ENCODE measurements around the gene CHD9NB. TPM values are rescaled to one million over a fixed set of nuclear protein-coding genes. Genes with fewer than 3 reads are reported as not detected.

CHD9NB gene
- total and polyA plus RNA-seq, 4 donors: 2.5 to 25.7 (median 2.9) TPM

- 98% methylated on average over 5 of the region's 6 CpGs for WGBS (ENCODE audit: insufficient coverage)
- no peaks in the 10 kb centered on the region for H3K9me3 ChIP-seq (ENCODE audit: control insufficient read depth, insufficient read depth, low read length)
- H3K27me3 ChIP-seq (ENCODE audit: control insufficient read depth, insufficient read depth, low read length): no peaks in the 10 kb centered on the region
- H3K27ac ChIP-seq (ENCODE audit: low read depth, low read length): no peak overlapping the region
- no peaks in the 10 kb centered on the region for H3K36me3 ChIP-seq (ENCODE audit: control insufficient read depth, insufficient read depth, low read length)
- H3K4me3 ChIP-seq (ENCODE audit: low read depth, low read length): no peak overlapping the region
- H3K4me1 ChIP-seq (ENCODE audit: control insufficient read depth, insufficient read depth, low read length): no peaks in the 10 kb centered on the region
- DNase-seq (ENCODE audit: low read depth in 4 of 6, low spot score in 6 of 6): no peak
These were observed 16.6 kb downstream of the CHD9NB start for GRCh38 chr16:53036066-53036465.

GRCh38 chr16:53035176-53035942 is 17.3 kb downstream of the CHD9NB start:
- no peak for DNase-seq (ENCODE audit: low read depth in 4 of 6, low spot score in 6 of 6)
- no peak overlapping the region for H3K27ac ChIP-seq (ENCODE audit: low read depth, low read length)
- no peaks in the 10 kb centered on the region for H3K27me3 ChIP-seq (ENCODE audit: control insufficient read depth, insufficient read depth, low read length)
- H3K4me3 ChIP-seq (ENCODE audit: low read depth, low read length): no peak overlapping the region
- 86% methylated on average over 3 of the region's 3 CpGs for WGBS (ENCODE audit: insufficient coverage)
- no peaks in the 10 kb centered on the region for H3K9me3 ChIP-seq (ENCODE audit: control insufficient read depth, insufficient read depth, low read length)
- no peaks in the 10 kb centered on the region for H3K36me3 ChIP-seq (ENCODE audit: control insufficient read depth, insufficient read depth, low read length)
- no peaks in the 10 kb centered on the region for H3K4me1 ChIP-seq (ENCODE audit: control insufficient read depth, insufficient read depth, low read length)

GRCh38 chr16:53034306-53034705 is 18.4 kb downstream of the CHD9NB start:
- WGBS (ENCODE audit: insufficient coverage): 75% methylated on average over 4 of the region's 6 CpGs

GRCh38 chr16:53031323-53031942 is 21.3 kb downstream of the CHD9NB start:
- H3K27me3 ChIP-seq (ENCODE audit: control insufficient read depth, insufficient read depth, low read length): no peaks in the 10 kb centered on the region
- no peak overlapping the region for H3K4me3 ChIP-seq (ENCODE audit: low read depth, low read length)
- 33% methylated on average over 1 of the region's 2 CpGs for WGBS (ENCODE audit: insufficient coverage)
- H3K4me1 ChIP-seq (ENCODE audit: control insufficient read depth, insufficient read depth, low read length): no peaks in the 10 kb centered on the region
- H3K36me3 ChIP-seq (ENCODE audit: control insufficient read depth, insufficient read depth, low read length): no peaks in the 10 kb centered on the region
- no peak for DNase-seq (ENCODE audit: low read depth in 4 of 6, low spot score in 6 of 6)
- H3K27ac ChIP-seq (ENCODE audit: low read depth, low read length): no peak overlapping the region
- no peaks in the 10 kb centered on the region for H3K9me3 ChIP-seq (ENCODE audit: control insufficient read depth, insufficient read depth, low read length)

More at GRCh38 chr16:53034306-53034705, 18.4 kb downstream of the CHD9NB start:
- no peaks in the 10 kb centered on the region for H3K9me3 ChIP-seq (ENCODE audit: control insufficient read depth, insufficient read depth, low read length)
- H3K4me1 ChIP-seq (ENCODE audit: control insufficient read depth, insufficient read depth, low read length): no peaks in the 10 kb centered on the region
- no peaks in the 10 kb centered on the region for H3K27me3 ChIP-seq (ENCODE audit: control insufficient read depth, insufficient read depth, low read length)
- DNase-seq (ENCODE audit: low read depth in 4 of 6, low spot score in 6 of 6): no peak
- no peak overlapping the region for H3K27ac ChIP-seq (ENCODE audit: low read depth, low read length)
- no peaks in the 10 kb centered on the region for H3K36me3 ChIP-seq (ENCODE audit: control insufficient read depth, insufficient read depth, low read length)
- no peak overlapping the region for H3K4me3 ChIP-seq (ENCODE audit: low read depth, low read length)

- no peaks in the 10 kb centered on the region for H3K36me3 ChIP-seq (ENCODE audit: control insufficient read depth, insufficient read depth, low read length)
- WGBS (ENCODE audit: insufficient coverage): 60% methylated on average over 1 of the region's 3 CpGs
- H3K27me3 ChIP-seq (ENCODE audit: control insufficient read depth, insufficient read depth, low read length): no peaks in the 10 kb centered on the region
- H3K4me3 ChIP-seq (ENCODE audit: low read depth, low read length): no peak overlapping the region
- H3K27ac ChIP-seq (ENCODE audit: low read depth, low read length): no peak overlapping the region
- H3K4me1 ChIP-seq (ENCODE audit: control insufficient read depth, insufficient read depth, low read length): no peaks in the 10 kb centered on the region
- no peaks in the 10 kb centered on the region for H3K9me3 ChIP-seq (ENCODE audit: control insufficient read depth, insufficient read depth, low read length)
- no peak for DNase-seq (ENCODE audit: low read depth in 4 of 6, low spot score in 6 of 6)
These were observed 22.7 kb downstream of the CHD9NB start for GRCh38 chr16:53029971-53030370.

GRCh38 chr16:53024045-53024444 is 28.7 kb downstream of the CHD9NB start:
- no peak for DNase-seq (ENCODE audit: low read depth in 4 of 6, low spot score in 6 of 6)
- peaks cover 2% of the 10 kb centered on the region for H3K9me3 ChIP-seq (ENCODE audit: control insufficient read depth, insufficient read depth, low read length)
- H3K27me3 ChIP-seq (ENCODE audit: control insufficient read depth, insufficient read depth, low read length): no peaks in the 10 kb centered on the region
- H3K4me1 ChIP-seq (ENCODE audit: control insufficient read depth, insufficient read depth, low read length): no peaks in the 10 kb centered on the region
- whole genome bisulfite sequencing (ENCODE audit: insufficient coverage): 95% methylated on average over 4 of the region's 4 CpGs
- no peak overlapping the region for H3K27ac ChIP-seq (ENCODE audit: low read depth, low read length)
- H3K4me3 ChIP-seq (ENCODE audit: low read depth, low read length): no peak overlapping the region
- no peaks in the 10 kb centered on the region for H3K36me3 ChIP-seq (ENCODE audit: control insufficient read depth, insufficient read depth, low read length)

GRCh38 chr16:53022374-53022773 is 30.3 kb downstream of the CHD9NB start:
- H3K4me1 ChIP-seq (ENCODE audit: control insufficient read depth, insufficient read depth, low read length): no peaks in the 10 kb centered on the region
- no peaks in the 10 kb centered on the region for H3K27me3 ChIP-seq (ENCODE audit: control insufficient read depth, insufficient read depth, low read length)
- H3K4me3 ChIP-seq (ENCODE audit: low read depth, low read length): no peak overlapping the region
- peak in 5 of 6 donors; percentile 47 to 94 (median 56) for DNase-seq (ENCODE audit: low read depth in 4 of 6, low spot score in 6 of 6)
- peaks cover 2% of the 10 kb centered on the region for H3K9me3 ChIP-seq (ENCODE audit: control insufficient read depth, insufficient read depth, low read length)
- no peaks in the 10 kb centered on the region for H3K36me3 ChIP-seq (ENCODE audit: control insufficient read depth, insufficient read depth, low read length)
- 13% methylated on average over 1 of the region's 5 CpGs for WGBS (ENCODE audit: insufficient coverage)
- no peak overlapping the region for H3K27ac ChIP-seq (ENCODE audit: low read depth, low read length)

- Histone ChIP-seq H3K9me3 (ENCODE audit: control insufficient read depth, insufficient read depth, low read length) (peaks cover 2% of the 10 kb centered on the region), H3K27me3 (ENCODE audit: control insufficient read depth, insufficient read depth, low read length) (no peaks in the 10 kb centered on the region), H3K36me3 (ENCODE audit: control insufficient read depth, insufficient read depth, low read length) (no peaks in the 10 kb centered on the region), H3K27ac (ENCODE audit: low read depth, low read length) (no peak overlapping the region), H3K4me1 (ENCODE audit: control insufficient read depth, insufficient read depth, low read length) (no peaks in the 10 kb centered on the region), H3K4me3 (ENCODE audit: low read depth, low read length) (no peak overlapping the region)
- DNase-seq (ENCODE audit: low read depth in 4 of 6, low spot score in 6 of 6): no peak
- WGBS (ENCODE audit: insufficient coverage): 60% methylated on average over 1 of the region's 2 CpGs
These were observed 33.8 kb downstream of the CHD9NB start for GRCh38 chr16:53018834-53019416.

GRCh38 chr16:53014287-53014686 is 38.4 kb downstream of the CHD9NB start:
- Histone ChIP-seq H3K36me3 (ENCODE audit: control insufficient read depth, insufficient read depth, low read length) (no peaks in the 10 kb centered on the region), H3K27me3 (ENCODE audit: control insufficient read depth, insufficient read depth, low read length) (no peaks in the 10 kb centered on the region), H3K4me3 (ENCODE audit: low read depth, low read length) (no peak overlapping the region), H3K9me3 (ENCODE audit: control insufficient read depth, insufficient read depth, low read length) (peaks cover 2% of the 10 kb centered on the region), H3K4me1 (ENCODE audit: control insufficient read depth, insufficient read depth, low read length) (no peaks in the 10 kb centered on the region), H3K27ac (ENCODE audit: low read depth, low read length) (no peak overlapping the region)
- 56% methylated on average over 3 of the region's 4 CpGs for WGBS (ENCODE audit: insufficient coverage)
- DNase-seq (ENCODE audit: low read depth in 4 of 6, low spot score in 6 of 6): peak in 1 of 6 donors; percentile 69
